ENCODE results near the gene OBP2A. TPM values are rescaled to one million over a fixed set of nuclear protein-coding genes. Genes with fewer than 3 reads are reported as not detected.
"Not testable (repeated sequence)": the region's sequence is repeated elsewhere in the genome, so short reads cannot be mapped to it uniquely, and the experiment has no call there.

The OBP2A gene, protein sequence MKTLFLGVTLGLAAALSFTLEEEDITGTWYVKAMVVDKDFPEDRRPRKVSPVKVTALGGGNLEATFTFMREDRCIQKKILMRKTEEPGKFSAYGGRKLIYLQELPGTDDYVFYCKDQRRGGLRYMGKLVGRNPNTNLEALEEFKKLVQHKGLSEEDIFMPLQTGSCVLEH
- polyA plus RNA-seq (not detected in 3 replicates), polyA minus RNA-seq (not detected in 3 replicates)
- not detected for polyA plus RNA-seq (2011; ENCODE audit: low read depth)
- polyA plus RNA-seq (2011; cell fraction: cytosol; rRNA removed): not detected in 2 replicates
- not detected in 2 replicates for polyA plus RNA-seq (2011; cell fraction: nucleus; rRNA removed)
- not detected in 2 replicates for polyA plus RNA-seq (2012; ENCODE audit: low replicate concordance)
- not detected for polyA minus RNA-seq (2011; cell fraction: cytosol; rRNA and poly(A)+ RNA removed)
- not detected in 2 replicates for polyA minus RNA-seq (2011; cell fraction: nucleus; rRNA and poly(A)+ RNA removed)

DNA sequence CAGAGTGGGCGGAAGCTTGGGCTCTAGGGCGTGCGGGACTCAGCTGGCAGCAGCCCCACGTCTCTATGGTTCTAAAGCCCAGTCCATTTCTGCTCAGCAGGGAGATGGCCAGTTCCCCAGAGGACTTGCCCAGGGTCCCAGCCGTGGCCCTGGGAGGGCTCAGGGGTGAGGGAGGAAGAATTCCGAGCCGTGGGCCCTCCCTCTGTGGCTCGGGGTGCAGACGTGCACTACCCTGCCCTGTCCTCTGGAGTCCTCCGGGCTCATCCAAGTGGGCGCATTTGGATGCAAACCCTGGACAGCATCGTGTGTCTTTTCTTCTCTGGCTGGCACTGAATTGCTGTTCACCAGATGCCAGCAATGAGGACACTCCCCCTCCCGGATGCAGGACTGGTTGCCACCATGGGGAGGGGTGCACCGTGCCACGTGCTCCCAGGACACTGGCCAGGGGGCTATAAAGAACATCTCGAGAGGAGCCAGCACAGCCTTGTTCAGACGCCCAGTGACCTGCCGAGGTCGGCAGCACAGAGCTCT lies at the start of gene OBP2A:
TSS of gene OBP2A (plus strand) at position 481 of the 531 bp plus-strand sequence. CDS start 55 bp downstream, outside the sequence.
- H3K27ac ChIP-seq (ENCODE audit: control insufficient read depth, insufficient read depth, low read length); H3K9me3 ChIP-seq (ENCODE audit: control insufficient read depth, low read depth, low read length); H3K9me1 ChIP-seq (ENCODE audit: control insufficient read depth, extremely low read depth, insufficient read depth, low read length); dilution Hi-C loops (cut with MboI; ENCODE audit: extremely low pct_ligation_motif_present, low sequenced_read_pairs); H3K4me1 ChIP-seq (ENCODE audit: control insufficient read depth, extremely low read depth, insufficient read depth, low read length); H4K20me1 ChIP-seq (ENCODE audit: control insufficient read depth, extremely low read depth, insufficient read depth, low read length); H3K27me3 ChIP-seq (ENCODE audit: control insufficient read depth, extremely low read depth, insufficient read depth, low read length); H2AFZ ChIP-seq (ENCODE audit: control insufficient read depth, low read length); H3K4me3 ChIP-seq (ENCODE audit: control insufficient read depth in 2 of 3, extremely low read depth in 1 of 3, insufficient read depth in 2 of 3, low read depth in 1 of 3, low read length in 3 of 3); H3K4me2 ChIP-seq (ENCODE audit: control insufficient read depth, extremely low read depth, insufficient read depth, low read depth, low read length); DNase-seq (ENCODE audit: low read depth, low spot score); H3K36me3 ChIP-seq (ENCODE audit: control insufficient read depth in 2 of 2, extremely low read depth in 1 of 2, insufficient read depth in 2 of 2, low read length in 2 of 2); H3K79me2 ChIP-seq (ENCODE audit: control insufficient read depth, insufficient read depth, low read length); H3K9ac ChIP-seq (ENCODE audit: control insufficient read depth, extremely low read depth, insufficient read depth, low read length); FAIRE-seq: not testable (repeated sequence)

DNA sequence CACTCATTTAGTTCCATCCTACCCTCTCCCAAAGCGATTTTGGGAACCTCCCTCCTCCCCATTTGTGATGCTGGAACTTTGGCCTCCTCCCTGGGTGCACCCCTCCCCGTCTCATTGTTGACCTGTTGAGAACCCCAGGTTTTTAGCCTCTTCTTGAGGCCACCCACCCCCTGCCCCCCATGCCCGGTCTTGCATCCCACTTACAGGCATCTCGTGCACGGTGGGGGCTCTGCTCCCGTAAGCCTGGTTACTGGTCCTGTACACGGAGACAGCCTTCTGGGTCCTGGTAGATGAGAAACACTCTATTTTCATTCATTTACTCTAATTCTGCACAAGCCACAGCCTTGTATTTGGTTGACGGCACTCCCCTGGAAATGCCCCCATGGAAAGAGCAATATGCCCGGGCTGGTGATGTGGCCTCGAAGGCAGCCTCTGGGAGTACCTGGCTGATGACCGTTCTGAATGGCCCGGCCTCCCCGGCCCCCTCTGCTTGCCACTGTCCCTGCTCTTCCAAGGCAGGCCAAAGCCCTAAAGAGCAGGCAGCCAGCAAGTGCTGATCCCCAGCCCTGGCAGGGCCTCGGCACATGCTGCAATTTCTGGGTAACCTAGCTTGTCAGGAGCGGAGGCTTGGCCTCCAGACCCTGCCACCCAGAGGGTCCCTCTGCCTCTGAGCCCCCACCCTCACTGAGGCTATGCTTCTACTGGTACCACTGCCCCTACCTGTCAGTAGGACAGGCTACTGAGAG lies 47.4 kb upstream of the OBP2A start:
- no peak for DNase-seq (ENCODE audit: low read depth, low spot score)
- dilution Hi-C loops (cut with MboI; ENCODE audit: extremely low pct_ligation_motif_present, low sequenced_read_pairs): no loop called here
- Histone ChIP-seq H3K36me3 (ENCODE audit: control insufficient read depth in 2 of 2, extremely low read depth in 1 of 2, insufficient read depth in 2 of 2, low read length in 2 of 2) (peaks cover 6 to 12% of the 10 kb centered on the region in 2 experiments), H3K4me2 (ENCODE audit: control insufficient read depth, extremely low read depth, insufficient read depth, low read depth, low read length) (no peak overlapping the region), H4K20me1 (ENCODE audit: control insufficient read depth, extremely low read depth, insufficient read depth, low read length) (no peaks in the 10 kb centered on the region), H3K9me3 (ENCODE audit: control insufficient read depth, low read depth, low read length) (no peaks in the 10 kb centered on the region), H3K27me3 (ENCODE audit: control insufficient read depth, extremely low read depth, insufficient read depth, low read length) (no peaks in the 10 kb centered on the region), H3K4me3 (ENCODE audit: control insufficient read depth in 2 of 3, extremely low read depth in 1 of 3, insufficient read depth in 2 of 3, low read depth in 1 of 3, low read length in 3 of 3) (no peak overlapping the region), H3K79me2 (ENCODE audit: control insufficient read depth, insufficient read depth, low read length) (peaks cover 29% of the 10 kb centered on the region), H3K4me1 (ENCODE audit: control insufficient read depth, extremely low read depth, insufficient read depth, low read length) (peaks cover 14% of the 10 kb centered on the region), H3K9me1 (ENCODE audit: control insufficient read depth, extremely low read depth, insufficient read depth, low read length) (no peaks in the 10 kb centered on the region), H3K27ac (ENCODE audit: control insufficient read depth, insufficient read depth, low read length) (no peak overlapping the region), H3K9ac (ENCODE audit: control insufficient read depth, extremely low read depth, insufficient read depth, low read length) (no peak overlapping the region), H2AFZ (ENCODE audit: control insufficient read depth, low read length) (no peak overlapping the region)
- no peak for FAIRE-seq
- TF ChIP-seq, protein P1, sequence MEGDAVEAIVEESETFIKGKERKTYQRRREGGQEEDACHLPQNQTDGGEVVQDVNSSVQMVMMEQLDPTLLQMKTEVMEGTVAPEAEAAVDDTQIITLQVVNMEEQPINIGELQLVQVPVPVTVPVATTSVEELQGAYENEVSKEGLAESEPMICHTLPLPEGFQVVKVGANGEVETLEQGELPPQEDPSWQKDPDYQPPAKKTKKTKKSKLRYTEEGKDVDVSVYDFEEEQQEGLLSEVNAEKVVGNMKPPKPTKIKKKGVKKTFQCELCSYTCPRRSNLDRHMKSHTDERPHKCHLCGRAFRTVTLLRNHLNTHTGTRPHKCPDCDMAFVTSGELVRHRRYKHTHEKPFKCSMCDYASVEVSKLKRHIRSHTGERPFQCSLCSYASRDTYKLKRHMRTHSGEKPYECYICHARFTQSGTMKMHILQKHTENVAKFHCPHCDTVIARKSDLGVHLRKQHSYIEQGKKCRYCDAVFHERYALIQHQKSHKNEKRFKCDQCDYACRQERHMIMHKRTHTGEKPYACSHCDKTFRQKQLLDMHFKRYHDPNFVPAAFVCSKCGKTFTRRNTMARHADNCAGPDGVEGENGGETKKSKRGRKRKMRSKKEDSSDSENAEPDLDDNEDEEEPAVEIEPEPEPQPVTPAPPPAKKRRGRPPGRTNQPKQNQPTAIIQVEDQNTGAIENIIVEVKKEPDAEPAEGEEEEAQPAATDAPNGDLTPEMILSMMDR (optimal IDR thresholded peaks at IDR 0.05 in 1 of 3, IDR thresholded peaks at IDR 0.05 in 1 of 3, conservative IDR thresholded peaks at IDR 0.05 in 1 of 3; ENCODE audit: extremely low read depth in 1 of 3, insufficient read depth in 2 of 3, low read length in 3 of 3): no peak
- TF ChIP-seq EZH2 (IDR thresholded peaks at IDR 0.05; ENCODE audit: low read length): no peak
